GM12864 (cell line): ENCODE measurements around the gene PSMD6.
A peak's percentile ranks its signal among the peaks of the same experiment; 100 is the strongest.

Experiments
- DNase-seq: peaks from one replicate; pipeline ENCODE4 v3.0.0-alpha.2; 2011; ENCODE audit warnings: low read depth
- H3K4me3 ChIP-seq: 2 replicates; pipeline ENCODE4 v1.5.1; 2011; ENCODE audit warnings: mild to moderate bottlenecking, low read depth, low read length, control low read depth
- TF ChIP-seq, protein P1 (sequence below): IDR thresholded peaks from 2 replicates; pipeline ENCODE4 v1.5.1; 2011; ENCODE audit warnings: low read depth, mild to moderate bottlenecking, moderate library complexity, low read length, control low read depth, inconsistent platforms; ENCODE audit errors: missing control alignments

Gene PSMD6

DNA sequence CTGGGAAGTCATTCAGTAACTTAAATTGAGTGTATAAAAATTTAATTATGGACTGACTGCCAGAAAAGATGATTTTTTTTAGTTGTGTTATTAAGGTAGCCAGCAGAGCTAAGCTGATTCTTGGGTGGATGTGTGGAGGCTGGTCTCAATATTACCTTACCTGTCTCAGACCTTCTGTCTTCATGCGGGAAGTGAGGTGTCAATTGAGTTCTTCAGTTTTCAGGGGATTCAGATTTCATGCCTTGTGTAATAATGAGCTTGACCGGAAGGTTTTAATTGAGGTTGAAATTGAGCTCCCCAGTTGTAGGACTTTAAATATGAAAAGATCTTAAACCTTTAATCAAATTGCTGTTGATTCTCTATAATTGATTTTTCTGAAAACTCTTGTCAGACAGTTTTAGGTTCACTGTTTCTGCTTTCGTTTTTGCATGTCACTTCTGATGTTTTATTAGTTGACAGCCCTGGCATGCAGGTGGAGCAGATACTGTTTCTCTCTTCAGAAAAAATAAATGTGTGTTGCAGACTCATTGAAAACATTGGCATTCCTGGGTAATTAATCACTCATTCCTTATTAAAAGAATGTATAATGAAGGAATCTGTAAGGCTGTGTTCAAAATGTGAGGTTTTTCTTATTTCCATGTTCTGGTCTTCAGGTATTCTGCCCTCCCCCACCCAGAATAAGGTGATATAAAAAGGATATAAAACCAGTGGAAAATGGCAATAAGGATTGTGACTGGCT lies 54.5 kb downstream of the PSMD6 start:
- TF ChIP-seq, protein P1, sequence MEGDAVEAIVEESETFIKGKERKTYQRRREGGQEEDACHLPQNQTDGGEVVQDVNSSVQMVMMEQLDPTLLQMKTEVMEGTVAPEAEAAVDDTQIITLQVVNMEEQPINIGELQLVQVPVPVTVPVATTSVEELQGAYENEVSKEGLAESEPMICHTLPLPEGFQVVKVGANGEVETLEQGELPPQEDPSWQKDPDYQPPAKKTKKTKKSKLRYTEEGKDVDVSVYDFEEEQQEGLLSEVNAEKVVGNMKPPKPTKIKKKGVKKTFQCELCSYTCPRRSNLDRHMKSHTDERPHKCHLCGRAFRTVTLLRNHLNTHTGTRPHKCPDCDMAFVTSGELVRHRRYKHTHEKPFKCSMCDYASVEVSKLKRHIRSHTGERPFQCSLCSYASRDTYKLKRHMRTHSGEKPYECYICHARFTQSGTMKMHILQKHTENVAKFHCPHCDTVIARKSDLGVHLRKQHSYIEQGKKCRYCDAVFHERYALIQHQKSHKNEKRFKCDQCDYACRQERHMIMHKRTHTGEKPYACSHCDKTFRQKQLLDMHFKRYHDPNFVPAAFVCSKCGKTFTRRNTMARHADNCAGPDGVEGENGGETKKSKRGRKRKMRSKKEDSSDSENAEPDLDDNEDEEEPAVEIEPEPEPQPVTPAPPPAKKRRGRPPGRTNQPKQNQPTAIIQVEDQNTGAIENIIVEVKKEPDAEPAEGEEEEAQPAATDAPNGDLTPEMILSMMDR: no peak
- DNase-seq: no peak
- H3K4me3 ChIP-seq: peak overlapping the region; percentile 7; the same call in 1 of the 2 replicates

DNA sequence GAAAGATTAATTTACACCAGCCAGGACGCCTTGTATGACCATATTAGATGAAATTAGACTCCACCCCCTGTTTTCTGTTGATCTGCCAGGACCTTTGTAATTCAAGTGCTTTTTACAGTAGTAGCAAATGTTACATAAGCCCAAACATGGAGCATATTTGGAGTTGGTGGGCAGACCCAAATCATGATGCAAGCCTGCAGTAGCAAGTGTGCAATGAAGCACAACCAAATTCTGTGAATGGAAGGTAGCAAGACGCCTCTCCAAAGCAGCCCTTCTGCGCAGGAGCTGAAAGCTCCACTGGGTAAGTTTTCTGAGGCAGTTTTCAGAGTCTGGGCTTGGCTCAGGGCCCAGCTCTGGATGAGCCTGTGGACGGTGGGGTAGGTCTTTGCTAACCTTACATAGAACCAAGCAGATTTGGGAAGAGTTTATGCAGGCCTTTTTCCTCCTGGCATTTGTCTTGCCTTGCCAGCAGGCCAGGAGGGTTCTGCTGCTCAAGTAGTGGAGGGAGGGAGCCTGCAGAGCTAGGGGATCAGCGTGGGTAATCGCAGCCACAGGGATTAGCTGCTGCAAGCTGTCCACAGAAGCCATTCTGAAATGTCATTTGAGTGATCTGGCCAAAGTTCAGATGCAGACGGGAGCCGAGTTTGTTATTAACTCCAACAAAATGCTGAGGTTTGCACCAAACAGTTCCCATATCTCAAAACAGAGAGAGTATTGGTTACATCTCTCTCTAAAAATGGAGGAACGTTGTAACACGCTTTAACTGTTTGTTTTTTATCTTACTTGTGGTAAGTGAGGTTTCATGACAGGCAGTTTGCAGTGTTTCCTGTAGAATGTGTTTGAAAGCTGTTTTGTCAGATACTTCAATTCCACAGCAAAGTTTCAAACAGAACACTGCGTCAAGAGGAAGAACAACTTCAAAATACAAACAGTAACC lies 55.4 kb downstream of the PSMD6 start:
- peak; percentile 33 for DNase-seq
- H3K4me3 ChIP-seq: peak overlapping the region; percentile 7
- TF ChIP-seq, protein P1: no peak

DNA sequence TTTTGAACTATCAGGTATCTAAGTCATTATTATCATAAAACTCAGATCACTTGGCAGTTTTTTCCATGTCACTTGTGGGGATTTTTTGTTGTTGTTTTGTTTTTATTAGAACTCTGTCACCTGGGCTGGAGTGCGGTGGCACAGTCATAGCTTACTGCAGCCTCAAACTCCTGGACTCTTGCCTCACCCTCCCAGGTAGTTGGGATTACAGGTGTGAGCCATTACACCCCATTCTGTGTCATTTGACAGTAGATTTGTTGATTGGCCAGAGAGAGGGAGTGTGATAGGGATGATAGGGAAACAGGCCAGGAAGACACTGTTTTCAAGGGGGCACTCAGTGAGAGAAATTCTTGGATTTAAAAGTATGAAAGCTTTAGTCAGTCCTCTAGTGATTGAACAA lies 56.4 kb downstream of the PSMD6 start:
- no peak overlapping the region for H3K4me3 ChIP-seq
- no peak for DNase-seq
- TF ChIP-seq, protein P1: no peak

DNA sequence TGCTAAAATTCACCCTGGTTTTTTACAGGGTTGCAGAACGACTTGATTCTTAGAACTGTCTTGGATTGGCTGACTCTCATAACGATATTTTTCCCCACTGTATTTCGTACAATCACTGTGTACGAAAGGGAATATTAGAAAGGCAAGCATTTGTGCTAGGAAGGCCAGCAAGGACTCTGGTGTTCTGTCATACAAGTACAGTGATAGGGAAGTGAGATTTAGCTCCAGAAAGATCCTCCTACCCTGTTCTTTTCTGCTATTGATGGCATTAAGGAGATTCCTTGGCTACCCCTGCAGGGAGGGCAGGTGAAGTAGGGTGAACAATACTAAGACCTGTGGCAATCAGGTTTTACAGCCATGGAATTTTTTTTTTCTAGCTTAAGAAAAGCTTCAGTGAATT lies 57.3 kb downstream of the PSMD6 start:
- DNase-seq: no peak
- TF ChIP-seq, protein P1: no peak
- H3K4me3 ChIP-seq: no peak overlapping the region

DNA sequence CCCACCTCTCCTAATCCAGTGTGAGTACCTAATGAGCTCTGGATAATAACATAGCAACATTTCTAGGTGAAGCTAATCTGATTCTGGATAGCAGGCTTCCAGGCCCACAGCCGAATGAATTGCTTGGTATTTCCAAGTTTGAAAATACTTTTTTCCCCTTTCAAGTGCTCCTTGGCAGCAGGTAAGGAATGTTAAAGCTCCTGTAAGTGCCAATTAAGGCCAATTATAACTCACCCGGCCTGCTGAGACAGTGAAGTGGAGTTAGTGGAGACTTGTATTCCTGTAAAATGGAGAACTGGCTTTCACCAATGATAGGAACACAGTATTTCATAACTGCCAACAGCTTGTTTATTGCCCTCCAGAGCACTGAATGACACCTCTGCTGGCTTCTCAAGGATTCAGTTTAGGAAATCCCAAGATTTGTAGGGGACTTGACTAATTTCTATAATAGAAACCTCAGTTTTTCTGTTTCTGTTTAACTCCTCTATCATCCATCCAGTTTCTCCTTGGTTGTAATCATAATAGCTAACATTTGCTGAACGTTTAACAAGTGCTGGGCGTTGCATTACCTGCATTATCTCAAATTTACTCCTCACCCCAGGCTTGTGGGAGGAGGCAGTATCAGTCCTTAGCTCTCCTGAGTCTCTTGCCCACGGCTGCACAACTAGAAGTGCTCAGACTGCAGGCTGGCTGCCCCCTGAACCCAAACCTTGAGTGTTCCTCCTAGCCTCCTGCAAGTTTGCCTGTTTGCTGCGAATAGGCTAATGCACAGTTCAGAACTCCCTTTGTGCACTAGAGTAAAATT lies 58.4 kb downstream of the PSMD6 start:
- TF ChIP-seq, protein P1: no peak
- DNase-seq: no peak
- no peak overlapping the region for H3K4me3 ChIP-seq

DNA sequence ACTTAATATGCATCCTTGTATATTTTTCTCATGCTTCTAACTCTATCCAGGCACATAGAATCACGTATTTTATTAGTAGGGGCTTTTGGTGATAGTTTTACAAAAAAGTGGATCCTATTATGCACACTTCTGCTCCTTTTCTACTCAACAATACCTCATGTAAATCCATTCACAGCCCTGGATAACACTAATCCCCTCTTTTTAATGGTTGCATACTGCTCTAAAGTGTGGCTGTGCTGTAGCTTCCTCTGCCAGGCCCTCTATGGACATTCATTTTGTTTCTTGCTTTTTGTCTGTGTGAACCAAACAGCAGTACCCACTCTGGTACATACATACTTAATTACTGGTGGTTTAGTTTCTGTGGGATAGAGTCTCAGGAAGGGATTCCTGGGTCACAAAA lies 59.8 kb downstream of the PSMD6 start:
- TF ChIP-seq, protein P1: no peak
- H3K4me3 ChIP-seq: no peak overlapping the region
- no peak for DNase-seq
